ENCODE data around the gene SMIM27. TPM values are rescaled to one million over a fixed set of nuclear protein-coding genes. Genes with fewer than 3 reads are reported as not detected.

SMIM27 gene
- total and polyA plus RNA-seq, 2 of the 13 experiments (the other 11 are each of a cell fraction or from before 2014, with no cell fraction given): 17.9 to 19.0 TPM

DNA sequence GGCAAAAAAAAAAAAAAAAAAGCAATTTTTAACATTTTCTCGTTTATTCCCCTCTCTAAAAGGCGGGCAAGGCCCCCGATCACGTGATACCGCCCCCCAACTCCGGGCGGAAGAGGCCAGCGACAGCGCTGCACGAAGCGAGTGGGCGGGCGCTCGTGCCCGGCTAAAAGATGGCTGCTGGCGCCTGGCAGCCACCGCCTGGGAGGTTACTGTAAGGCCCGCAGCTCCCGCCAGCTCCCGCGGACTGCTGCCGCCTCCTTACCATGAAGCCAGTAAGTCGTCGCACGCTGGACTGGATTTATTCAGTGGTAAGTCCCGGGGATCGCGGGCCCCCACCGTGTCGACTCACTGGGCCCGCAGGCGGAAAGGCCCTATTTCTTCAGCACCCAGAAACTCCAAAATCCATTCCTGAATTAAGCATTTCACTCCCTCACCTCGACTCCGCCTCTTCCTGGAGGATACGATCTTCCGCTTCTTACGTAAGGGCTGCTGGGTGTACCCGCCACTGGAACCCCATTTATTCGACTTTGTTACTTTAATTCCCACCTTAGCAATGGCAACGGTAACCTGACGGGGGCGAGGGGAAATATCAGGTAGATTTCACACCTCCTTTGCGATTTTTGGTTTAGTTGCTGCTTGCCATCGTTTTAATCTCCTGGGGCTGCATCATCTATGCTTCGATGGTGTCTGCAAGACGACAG lies at the start of gene SMIM27, which contains the start of gene TOPORS (continued):
- TF ChIP-seq REPIN1 (CRISPR knock-in tag; IDR thresholded peaks at IDR 0.05; ENCODE audit: borderline replicate concordance, low read depth): no peak
- TF ChIP-seq, protein P1, sequence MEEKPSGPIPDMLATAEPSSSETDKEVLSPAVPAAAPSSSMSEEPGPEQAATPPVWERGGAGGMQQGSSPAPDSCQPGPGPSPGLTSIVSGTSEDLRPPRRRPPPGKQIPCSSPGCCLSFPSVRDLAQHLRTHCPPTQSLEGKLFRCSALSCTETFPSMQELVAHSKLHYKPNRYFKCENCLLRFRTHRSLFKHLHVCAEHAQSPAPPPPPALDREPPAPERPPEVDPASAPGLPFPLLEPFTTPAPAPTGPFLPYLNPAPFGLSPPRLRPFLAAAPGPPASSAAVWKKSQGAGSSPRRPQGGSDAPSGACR (CRISPR knock-in tag; IDR thresholded peaks at IDR 0.05): no peak; the same call in 1 of the 2 replicates
- TF ChIP-seq, protein P2, sequence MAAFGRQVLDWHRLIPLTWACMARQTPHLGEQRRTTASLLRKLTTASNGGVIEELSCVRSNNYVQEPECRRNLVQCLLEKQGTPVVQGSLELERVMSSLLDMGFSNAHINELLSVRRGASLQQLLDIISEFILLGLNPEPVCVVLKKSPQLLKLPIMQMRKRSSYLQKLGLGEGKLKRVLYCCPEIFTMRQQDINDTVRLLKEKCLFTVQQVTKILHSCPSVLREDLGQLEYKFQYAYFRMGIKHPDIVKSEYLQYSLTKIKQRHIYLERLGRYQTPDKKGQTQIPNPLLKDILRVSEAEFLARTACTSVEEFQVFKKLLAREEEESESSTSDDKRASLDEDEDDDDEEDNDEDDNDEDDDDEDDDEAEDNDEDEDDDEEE (CRISPR knock-in tag; IDR thresholded peaks at IDR 0.05): no peak
- TF ChIP-seq, protein P3, sequence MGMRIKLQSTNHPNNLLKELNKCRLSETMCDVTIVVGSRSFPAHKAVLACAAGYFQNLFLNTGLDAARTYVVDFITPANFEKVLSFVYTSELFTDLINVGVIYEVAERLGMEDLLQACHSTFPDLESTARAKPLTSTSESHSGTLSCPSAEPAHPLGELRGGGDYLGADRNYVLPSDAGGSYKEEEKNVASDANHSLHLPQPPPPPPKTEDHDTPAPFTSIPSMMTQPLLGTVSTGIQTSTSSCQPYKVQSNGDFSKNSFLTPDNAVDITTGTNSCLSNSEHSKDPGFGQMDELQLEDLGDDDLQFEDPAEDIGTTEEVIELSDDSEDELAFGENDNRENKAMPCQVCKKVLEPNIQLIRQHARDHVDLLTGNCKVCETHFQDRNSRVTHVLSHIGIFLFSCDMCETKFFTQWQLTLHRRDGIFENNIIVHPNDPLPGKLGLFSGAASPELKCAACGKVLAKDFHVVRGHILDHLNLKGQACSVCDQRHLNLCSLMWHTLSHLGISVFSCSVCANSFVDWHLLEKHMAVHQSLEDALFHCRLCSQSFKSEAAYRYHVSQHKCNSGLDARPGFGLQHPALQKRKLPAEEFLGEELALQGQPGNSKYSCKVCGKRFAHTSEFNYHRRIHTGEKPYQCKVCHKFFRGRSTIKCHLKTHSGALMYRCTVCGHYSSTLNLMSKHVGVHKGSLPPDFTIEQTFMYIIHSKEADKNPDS (CRISPR knock-in tag; IDR thresholded peaks at IDR 0.05): no peak
- TF ChIP-seq ZNF616 (CRISPR knock-in tag; IDR thresholded peaks at IDR 0.05; ENCODE audit: low read depth): no peak
- 0 out of 2 replicates have a peak, but pooled peaks have one; percentile 35 for TF ChIP-seq ZNF598 (CRISPR knock-in tag; IDR thresholded peaks at IDR 0.05; ENCODE audit: borderline replicate concordance)
- TF ChIP-seq, protein P4, sequence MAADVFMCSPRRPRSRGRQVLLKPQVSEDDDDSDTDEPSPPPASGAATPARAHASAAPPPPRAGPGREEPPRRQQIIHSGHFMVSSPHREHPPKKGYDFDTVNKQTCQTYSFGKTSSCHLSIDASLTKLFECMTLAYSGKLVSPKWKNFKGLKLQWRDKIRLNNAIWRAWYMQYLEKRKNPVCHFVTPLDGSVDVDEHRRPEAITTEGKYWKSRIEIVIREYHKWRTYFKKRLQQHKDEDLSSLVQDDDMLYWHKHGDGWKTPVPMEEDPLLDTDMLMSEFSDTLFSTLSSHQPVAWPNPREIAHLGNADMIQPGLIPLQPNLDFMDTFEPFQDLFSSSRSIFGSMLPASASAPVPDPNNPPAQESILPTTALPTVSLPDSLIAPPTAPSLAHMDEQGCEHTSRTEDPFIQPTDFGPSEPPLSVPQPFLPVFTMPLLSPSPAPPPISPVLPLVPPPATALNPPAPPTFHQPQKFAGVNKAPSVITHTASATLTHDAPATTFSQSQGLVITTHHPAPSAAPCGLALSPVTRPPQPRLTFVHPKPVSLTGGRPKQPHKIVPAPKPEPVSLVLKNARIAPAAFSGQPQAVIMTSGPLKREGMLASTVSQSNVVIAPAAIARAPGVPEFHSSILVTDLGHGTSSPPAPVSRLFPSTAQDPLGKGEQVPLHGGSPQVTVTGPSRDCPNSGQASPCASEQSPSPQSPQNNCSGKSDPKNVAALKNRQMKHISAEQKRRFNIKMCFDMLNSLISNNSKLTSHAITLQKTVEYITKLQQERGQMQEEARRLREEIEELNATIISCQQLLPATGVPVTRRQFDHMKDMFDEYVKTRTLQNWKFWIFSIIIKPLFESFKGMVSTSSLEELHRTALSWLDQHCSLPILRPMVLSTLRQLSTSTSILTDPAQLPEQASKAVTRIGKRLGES (CRISPR knock-in tag; IDR thresholded peaks at IDR 0.05; ENCODE audit: borderline replicate concordance): no peak
- TF ChIP-seq, protein P5, sequence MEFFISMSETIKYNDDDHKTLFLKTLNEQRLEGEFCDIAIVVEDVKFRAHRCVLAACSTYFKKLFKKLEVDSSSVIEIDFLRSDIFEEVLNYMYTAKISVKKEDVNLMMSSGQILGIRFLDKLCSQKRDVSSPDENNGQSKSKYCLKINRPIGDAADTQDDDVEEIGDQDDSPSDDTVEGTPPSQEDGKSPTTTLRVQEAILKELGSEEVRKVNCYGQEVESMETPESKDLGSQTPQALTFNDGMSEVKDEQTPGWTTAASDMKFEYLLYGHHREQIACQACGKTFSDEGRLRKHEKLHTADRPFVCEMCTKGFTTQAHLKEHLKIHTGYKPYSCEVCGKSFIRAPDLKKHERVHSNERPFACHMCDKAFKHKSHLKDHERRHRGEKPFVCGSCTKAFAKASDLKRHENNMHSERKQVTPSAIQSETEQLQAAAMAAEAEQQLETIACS (CRISPR knock-in tag; IDR thresholded peaks at IDR 0.05): 0 out of 2 replicates have a peak, but pooled peaks have one; percentile 20
- peak; percentile 38; the same call in 1 of the 2 replicates for TF ChIP-seq ZNF709 (CRISPR knock-in tag; IDR thresholded peaks at IDR 0.05)
- TF ChIP-seq MAF1 (CRISPR knock-in tag; IDR thresholded peaks at IDR 0.05; ENCODE audit: borderline replicate concordance): no peak
- peak; percentile 55 for TF ChIP-seq JARID2 (CRISPR knock-in tag; IDR thresholded peaks at IDR 0.05; ENCODE audit: insufficient replicate concordance)
- TF ChIP-seq ONECUT2 (CRISPR knock-in tag; IDR thresholded peaks at IDR 0.05): no peak
- TF ChIP-seq ZNF564 (CRISPR knock-in tag; IDR thresholded peaks at IDR 0.05): peak; percentile 81; the same call in 1 of the 2 replicates
- TF ChIP-seq ZNF230 (CRISPR knock-in tag; IDR thresholded peaks at IDR 0.05): peak; percentile 90
- TF ChIP-seq AKAP8 (CRISPR knock-in tag; IDR thresholded peaks at IDR 0.05): no peak; the same call in 1 of the 2 replicates
- TF ChIP-seq SMARCC2 (IDR thresholded peaks at IDR 0.05): no peak
- peak; percentile 65; the same call in 1 of the 2 replicates for TF ChIP-seq SAFB2 (CRISPR knock-in tag; IDR thresholded peaks at IDR 0.05; ENCODE audit: borderline replicate concordance, low read depth)
- peak; percentile 85; the same call in 1 of the 2 replicates for TF ChIP-seq CBX5 (CRISPR knock-in tag; IDR thresholded peaks at IDR 0.05; ENCODE audit: borderline replicate concordance)
- TF ChIP-seq NR2F2 (IDR thresholded peaks at IDR 0.05; ENCODE audit: borderline replicate concordance, low read depth): no peak
- TF ChIP-seq ZNF883 (CRISPR knock-in tag; IDR thresholded peaks at IDR 0.05; ENCODE audit: not compliant biosample characterization): peak; percentile 59
- peak; percentile 97 for TF ChIP-seq ZFX (CRISPR knock-in tag; IDR thresholded peaks at IDR 0.05; ENCODE audit: low read depth)

Measured in HepG2 (cell line).